IPS-20b (cell line): ENCODE results near the gene SVIL.

Experiments used
- H3K27ac ChIP-seq: one replicate; pipeline ENCODE4 v1.5.1; 2013; ENCODE audit warnings: low read length
- H3K27me3 ChIP-seq: 2 replicates; pipeline ENCODE4 v1.6.1; 2013; ENCODE audit warnings: mild to moderate bottlenecking, low read length, inconsistent platforms; ENCODE audit not compliant: insufficient read depth
- H3K36me3 ChIP-seq: 2 replicates; pipeline ENCODE4 v1.6.1; 2013; ENCODE audit warnings: low read depth, mild to moderate bottlenecking, inconsistent platforms, low read length, moderate library complexity; ENCODE audit not compliant: insufficient read depth
- H3K4me1 ChIP-seq: 2 replicates; pipeline ENCODE4 v1.6.1; 2013; ENCODE audit warnings: mild to moderate bottlenecking, control low read depth, inconsistent platforms, low read length, moderate library complexity; ENCODE audit not compliant: insufficient read depth
- H3K4me3 ChIP-seq: 2 replicates; pipeline ENCODE4 v1.5.1; 2013; ENCODE audit warnings: mild to moderate bottlenecking, low read length, inconsistent platforms
- H3K9ac ChIP-seq: 2 replicates; pipeline ENCODE4 v1.6.1; 2013; ENCODE audit warnings: low read depth, mild to moderate bottlenecking, inconsistent platforms, low read length, moderate library complexity
- H3K9me3 ChIP-seq: 2 replicates; pipeline ENCODE4 v1.6.1; 2013; ENCODE audit warnings: mild to moderate bottlenecking, low read depth, low read length, inconsistent platforms; ENCODE audit not compliant: insufficient read depth

The SVIL gene

DNA sequence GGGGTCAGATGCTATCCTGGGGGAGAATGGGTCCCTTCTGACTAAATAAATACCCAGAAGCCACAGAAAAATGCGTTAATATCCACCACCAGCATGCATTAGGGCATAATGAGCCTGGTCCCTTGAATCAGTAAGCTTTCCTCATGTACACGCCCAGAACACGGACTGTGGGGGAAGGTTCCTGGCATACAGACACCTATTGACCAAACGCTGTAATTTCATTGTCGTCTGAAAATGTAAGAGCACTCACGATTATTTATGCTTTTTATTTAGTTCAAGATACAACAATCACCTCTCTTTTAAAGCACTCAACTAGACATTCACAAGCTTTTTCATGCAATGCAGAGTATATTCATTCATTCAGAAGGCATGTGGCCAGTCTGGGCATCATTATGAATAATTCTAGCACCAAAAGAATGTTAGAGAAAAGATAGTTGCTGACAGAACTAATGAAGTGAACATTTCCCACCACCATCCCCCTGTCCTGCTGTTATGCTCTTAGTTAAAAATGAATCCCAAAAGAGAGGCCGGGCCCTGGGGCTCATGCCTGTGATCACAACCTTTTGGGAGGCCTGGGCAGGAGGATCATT is 101.0 kb downstream of the SVIL start:
- Histone ChIP-seq H3K9ac (no peak overlapping the region), H3K27ac (no peak overlapping the region), H3K4me1 (peaks cover 18% of the 10 kb centered on the region), H3K27me3 (no peaks in the 10 kb centered on the region), H3K36me3 (no peaks in the 10 kb centered on the region), H3K4me3 (0 out of 2 replicates have a peak overlapping the region, but pooled peaks have one; percentile 13), H3K9me3 (no peaks in the 10 kb centered on the region)

DNA sequence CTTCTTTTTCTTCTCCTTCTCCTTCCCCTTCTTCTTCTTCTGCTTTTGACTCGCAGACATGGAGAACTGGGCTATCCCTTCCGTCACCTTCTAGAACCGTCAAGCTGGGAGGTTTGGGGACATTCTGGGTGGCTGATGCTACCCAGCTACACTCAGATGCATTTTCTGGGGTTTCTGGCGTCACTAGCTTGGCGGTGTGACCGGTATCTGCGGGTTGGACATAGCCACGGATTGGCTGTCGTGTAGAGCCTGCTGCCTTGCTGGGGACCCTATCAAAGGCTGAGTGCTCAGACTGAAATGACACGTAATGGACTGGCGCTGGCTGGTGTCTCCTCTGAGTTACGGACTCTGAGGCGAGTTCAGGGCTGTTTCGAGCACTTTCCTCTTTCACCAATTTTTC is 101.7 kb downstream of the SVIL start:
- H3K4me1 ChIP-seq: peaks cover 18% of the 10 kb centered on the region
- H3K4me3 ChIP-seq: no peak overlapping the region
- H3K36me3 ChIP-seq: no peaks in the 10 kb centered on the region
- H3K9me3 ChIP-seq: no peaks in the 10 kb centered on the region
- H3K27me3 ChIP-seq: no peaks in the 10 kb centered on the region
- no peak overlapping the region for H3K9ac ChIP-seq
- no peak overlapping the region for H3K27ac ChIP-seq

DNA sequence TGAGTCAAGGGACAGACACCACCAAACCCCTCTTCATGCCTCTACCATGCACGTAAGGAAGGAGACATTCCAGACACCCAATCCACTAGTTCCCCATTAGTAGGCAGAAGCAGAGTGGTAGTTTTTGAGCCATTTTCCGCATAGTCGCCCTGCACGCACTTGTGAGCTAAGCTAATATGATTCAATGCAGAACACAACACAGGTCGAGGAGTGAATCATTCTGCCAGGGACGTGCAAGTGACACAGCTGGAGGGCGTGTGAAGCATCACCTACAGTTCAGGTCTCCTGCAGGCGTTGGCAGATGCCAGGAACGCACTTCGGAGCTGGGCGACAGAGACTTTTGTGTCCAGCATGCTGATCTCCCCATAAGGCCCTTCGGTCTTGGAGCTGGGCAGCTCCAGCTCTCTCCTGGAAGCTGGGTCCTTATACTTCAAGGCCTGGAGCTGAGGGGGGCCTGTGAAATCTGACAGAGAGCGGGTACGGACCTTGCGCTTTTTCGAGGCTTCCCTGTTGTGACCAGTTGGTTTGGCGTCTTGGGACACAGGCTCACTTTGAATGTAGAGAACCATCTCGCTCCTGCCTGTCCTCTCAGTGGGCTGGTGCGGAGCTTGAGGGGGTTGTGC is 102.4 kb downstream of the SVIL start:
- H3K4me1 ChIP-seq: peaks cover 18% of the 10 kb centered on the region
- no peak overlapping the region for H3K9ac ChIP-seq
- H3K27me3 ChIP-seq: no peaks in the 10 kb centered on the region
- no peaks in the 10 kb centered on the region for H3K9me3 ChIP-seq
- no peak overlapping the region for H3K27ac ChIP-seq
- no peak overlapping the region for H3K4me3 ChIP-seq
- no peaks in the 10 kb centered on the region for H3K36me3 ChIP-seq

DNA sequence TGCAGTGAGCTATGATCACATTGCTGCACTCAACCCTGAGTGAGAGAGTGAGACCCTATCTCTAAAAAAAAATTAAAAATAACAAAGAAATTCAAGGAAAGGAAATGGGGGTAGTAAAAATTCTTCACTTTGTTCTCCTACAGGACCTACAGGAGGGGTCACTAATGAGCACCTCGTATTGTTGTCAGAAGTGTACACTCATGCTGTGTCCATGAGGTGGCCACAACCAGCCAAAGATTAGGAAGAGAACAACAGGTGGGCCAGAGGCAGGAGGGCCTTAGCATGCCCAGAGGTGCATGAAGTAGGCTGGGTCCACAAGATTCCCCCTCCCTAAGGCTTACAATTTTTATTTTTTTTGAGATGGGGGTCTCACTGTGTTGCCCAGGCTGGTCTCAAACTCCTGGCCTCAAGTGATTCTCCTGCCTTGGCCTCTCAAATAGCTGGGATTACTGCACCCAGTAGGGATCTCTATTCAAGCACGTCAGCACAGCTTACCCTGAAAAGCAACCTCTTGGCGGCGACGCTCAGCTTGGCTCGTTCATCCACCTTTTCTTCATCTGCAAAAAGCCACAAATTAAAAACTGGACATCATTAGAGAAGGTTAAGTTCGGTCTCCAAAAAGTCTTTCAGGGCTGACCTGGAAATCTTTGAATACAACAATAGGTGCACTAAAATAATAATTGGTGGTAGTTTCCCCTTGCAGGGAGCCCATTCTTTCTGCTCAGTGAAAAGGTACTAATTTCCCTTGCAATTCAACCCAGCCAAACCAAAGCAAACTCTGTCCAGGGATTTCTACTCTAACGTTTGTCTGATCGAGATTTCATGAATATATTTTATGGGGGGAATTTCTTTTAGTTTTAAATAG is 104.4 kb downstream of the SVIL start:
- Histone ChIP-seq H3K9ac (no peak overlapping the region), H3K27ac (no peak overlapping the region), H3K9me3 (no peaks in the 10 kb centered on the region), H3K27me3 (no peaks in the 10 kb centered on the region), H3K4me1 (peaks cover 16% of the 10 kb centered on the region), H3K4me3 (no peak overlapping the region), H3K36me3 (peaks cover 5% of the 10 kb centered on the region; the same call in 1 of the 2 replicates)

DNA sequence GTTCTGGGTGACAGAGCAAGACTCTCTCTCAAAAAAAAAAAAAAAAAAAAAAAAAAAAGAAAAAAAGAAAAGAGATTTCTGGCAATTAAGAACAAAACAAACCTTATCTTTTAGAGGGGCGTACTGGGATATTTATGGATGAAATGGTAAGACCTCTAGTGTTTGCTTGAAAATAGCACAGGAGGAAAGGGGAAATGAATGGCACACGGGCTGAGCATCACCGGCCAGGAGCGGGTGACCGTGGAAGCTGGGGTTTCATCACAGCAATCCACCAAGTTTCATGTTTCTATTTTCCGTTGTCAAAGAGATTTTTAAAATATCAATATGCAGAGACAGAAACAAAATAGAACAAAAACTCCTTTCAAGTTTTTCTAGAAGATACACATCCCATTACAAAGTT is 105.6 kb downstream of the SVIL start:
- no peak overlapping the region for H3K27ac ChIP-seq
- H3K4me3 ChIP-seq: no peak overlapping the region
- peaks cover 9% of the 10 kb centered on the region; the same call in 1 of the 2 replicates for H3K36me3 ChIP-seq
- no peak overlapping the region for H3K9ac ChIP-seq
- H3K4me1 ChIP-seq: peaks cover 13% of the 10 kb centered on the region
- no peaks in the 10 kb centered on the region for H3K9me3 ChIP-seq
- no peaks in the 10 kb centered on the region for H3K27me3 ChIP-seq

GRCh38 chr10:29525762-29526161 is 109.0 kb downstream of the SVIL start:
- no peaks in the 10 kb centered on the region for H3K27me3 ChIP-seq
- H3K36me3 ChIP-seq: peaks cover 34% of the 10 kb centered on the region

GRCh38 chr10:29524720-29525119 is 110.1 kb downstream of the SVIL start:
- peaks cover 34% of the 10 kb centered on the region for H3K36me3 ChIP-seq
- H3K9me3 ChIP-seq: no peaks in the 10 kb centered on the region
- H3K27me3 ChIP-seq: no peaks in the 10 kb centered on the region
- H3K4me3 ChIP-seq: no peak overlapping the region
- H3K27ac ChIP-seq: no peak overlapping the region
- no peak overlapping the region for H3K9ac ChIP-seq
- H3K4me1 ChIP-seq: no peaks in the 10 kb centered on the region

More at GRCh38 chr10:29525762-29526161, 109.0 kb downstream of the SVIL start:
- H3K9ac ChIP-seq: no peak overlapping the region
- H3K9me3 ChIP-seq: no peaks in the 10 kb centered on the region
- no peak overlapping the region for H3K4me3 ChIP-seq
- H3K4me1 ChIP-seq: no peaks in the 10 kb centered on the region
- no peak overlapping the region for H3K27ac ChIP-seq

GRCh38 chr10:29524294-29524693 is 110.5 kb downstream of the SVIL start:
- no peaks in the 10 kb centered on the region for H3K27me3 ChIP-seq
- H3K4me1 ChIP-seq: no peaks in the 10 kb centered on the region
- H3K9ac ChIP-seq: no peak overlapping the region
- no peak overlapping the region for H3K27ac ChIP-seq
- H3K4me3 ChIP-seq: no peak overlapping the region
- H3K9me3 ChIP-seq: no peaks in the 10 kb centered on the region
- peaks cover 34% of the 10 kb centered on the region for H3K36me3 ChIP-seq

GRCh38 chr10:29522918-29523317 is 111.9 kb downstream of the SVIL start:
- no peak overlapping the region for H3K4me3 ChIP-seq
- no peak overlapping the region for H3K9ac ChIP-seq
- H3K4me1 ChIP-seq: no peaks in the 10 kb centered on the region
- no peaks in the 10 kb centered on the region for H3K27me3 ChIP-seq
- H3K36me3 ChIP-seq: peaks cover 34% of the 10 kb centered on the region
- H3K9me3 ChIP-seq: no peaks in the 10 kb centered on the region
- H3K27ac ChIP-seq: no peak overlapping the region

- H3K27me3 ChIP-seq: no peaks in the 10 kb centered on the region
- no peak overlapping the region for H3K4me3 ChIP-seq
- H3K27ac ChIP-seq: no peak overlapping the region
- H3K9me3 ChIP-seq: no peaks in the 10 kb centered on the region
- peaks cover 34% of the 10 kb centered on the region for H3K36me3 ChIP-seq
- H3K4me1 ChIP-seq: no peaks in the 10 kb centered on the region
- H3K9ac ChIP-seq: no peak overlapping the region
These were observed 112.5 kb downstream of the SVIL start for GRCh38 chr10:29522061-29522855.

DNA sequence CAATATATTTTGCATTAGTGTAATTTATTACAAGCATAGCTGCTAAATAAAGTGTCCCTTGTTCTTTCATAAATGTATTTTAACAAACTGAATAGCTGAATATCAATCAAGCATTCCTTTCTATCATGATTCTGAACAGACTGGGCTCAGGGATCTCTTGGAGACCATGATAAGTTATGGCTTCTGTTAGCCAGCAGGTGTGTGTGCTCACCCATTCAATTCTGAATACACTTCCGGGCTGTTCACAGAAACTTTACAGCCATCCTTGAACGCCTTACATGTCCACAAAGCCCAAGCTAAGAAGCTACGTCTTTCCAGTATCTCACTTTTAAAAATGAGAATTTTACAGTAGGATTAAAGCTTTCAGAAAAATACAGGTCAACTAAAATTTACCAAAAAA is 115.1 kb downstream of the SVIL start:
- no peak overlapping the region for H3K9ac ChIP-seq
- H3K4me3 ChIP-seq: no peak overlapping the region
- no peak overlapping the region for H3K27ac ChIP-seq
- no peaks in the 10 kb centered on the region for H3K27me3 ChIP-seq
- no peaks in the 10 kb centered on the region for H3K9me3 ChIP-seq
- H3K4me1 ChIP-seq: no peaks in the 10 kb centered on the region
- peaks cover 29% of the 10 kb centered on the region for H3K36me3 ChIP-seq
